ENCODE data around the gene PGM1.

- TF ChIP-seq, protein P1, sequence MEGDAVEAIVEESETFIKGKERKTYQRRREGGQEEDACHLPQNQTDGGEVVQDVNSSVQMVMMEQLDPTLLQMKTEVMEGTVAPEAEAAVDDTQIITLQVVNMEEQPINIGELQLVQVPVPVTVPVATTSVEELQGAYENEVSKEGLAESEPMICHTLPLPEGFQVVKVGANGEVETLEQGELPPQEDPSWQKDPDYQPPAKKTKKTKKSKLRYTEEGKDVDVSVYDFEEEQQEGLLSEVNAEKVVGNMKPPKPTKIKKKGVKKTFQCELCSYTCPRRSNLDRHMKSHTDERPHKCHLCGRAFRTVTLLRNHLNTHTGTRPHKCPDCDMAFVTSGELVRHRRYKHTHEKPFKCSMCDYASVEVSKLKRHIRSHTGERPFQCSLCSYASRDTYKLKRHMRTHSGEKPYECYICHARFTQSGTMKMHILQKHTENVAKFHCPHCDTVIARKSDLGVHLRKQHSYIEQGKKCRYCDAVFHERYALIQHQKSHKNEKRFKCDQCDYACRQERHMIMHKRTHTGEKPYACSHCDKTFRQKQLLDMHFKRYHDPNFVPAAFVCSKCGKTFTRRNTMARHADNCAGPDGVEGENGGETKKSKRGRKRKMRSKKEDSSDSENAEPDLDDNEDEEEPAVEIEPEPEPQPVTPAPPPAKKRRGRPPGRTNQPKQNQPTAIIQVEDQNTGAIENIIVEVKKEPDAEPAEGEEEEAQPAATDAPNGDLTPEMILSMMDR (IDR thresholded peaks at IDR 0.05) = no peak
- TF ChIP-seq POLR2A (IDR thresholded peaks at IDR 0.05) = no peak
Observed at GRCh38 chr1:63678200-63678599, 85.0 kb downstream of the PGM1 start.
